ENCODE measurements around the gene CYLD. TPM values are rescaled to one million over a fixed set of nuclear protein-coding genes. Genes with fewer than 3 reads are reported as not detected.

The CYLD gene
- total RNA-seq (160 and 166 TPM in 2 replicates), polyA plus RNA-seq (30.0 and 77.2 TPM in 2 replicates), polyA minus RNA-seq (50.2 and 97.6 TPM in 2 replicates)
- 118 TPM for total RNA-seq (2013)

DNA sequence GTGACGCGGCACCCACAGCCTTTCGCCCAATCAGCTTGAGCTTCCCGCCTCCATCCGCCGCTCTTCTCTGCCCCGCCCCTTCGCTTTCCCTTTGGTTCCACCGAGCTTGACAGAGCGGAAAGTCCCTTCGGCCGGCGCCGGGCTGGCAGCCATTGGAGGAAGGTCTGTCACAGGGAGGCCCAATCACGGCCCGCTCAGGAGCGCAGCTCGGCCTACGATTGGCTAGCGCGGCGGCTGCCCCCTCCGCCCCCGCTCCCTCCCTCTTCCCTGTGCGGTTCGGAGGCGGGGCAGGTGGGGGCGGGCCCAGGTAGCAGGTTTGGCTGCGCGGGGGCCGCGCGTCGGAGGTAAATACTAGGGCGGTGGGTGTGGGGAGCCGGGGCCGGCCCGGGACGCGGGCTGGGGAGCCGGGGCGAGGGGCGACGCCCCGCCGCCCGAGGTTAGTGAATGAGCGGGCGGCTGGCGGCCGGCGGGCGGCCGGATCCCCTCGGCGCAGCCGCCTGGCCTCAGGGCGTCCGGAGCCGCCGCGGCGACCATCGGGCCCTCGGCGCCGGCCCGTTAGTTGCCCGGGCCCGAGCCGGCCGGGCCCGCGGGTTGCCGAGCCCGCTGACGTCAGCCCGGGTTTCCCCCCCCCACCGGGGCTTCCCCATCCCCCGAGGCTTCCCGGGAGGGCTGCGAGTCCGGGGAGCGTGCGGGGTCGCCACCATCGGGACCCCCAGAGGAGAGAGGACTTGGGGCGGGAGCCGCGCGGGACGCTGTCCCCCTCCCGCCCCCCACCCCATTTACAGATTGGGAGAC, at the start of gene CYLD:
TSS of gene CYLD (plus strand) at position 306 of the 795 bp plus-strand sequence. CDS start 7,613 bp downstream, outside the sequence.
- Histone ChIP-seq H3K9ac (ENCODE audit: low read length) (peak within 1 kb of the TSS; percentile 100), H2AFZ (ENCODE audit: insufficient read depth, low read depth, low read length, poor library complexity, severe bottlenecking) (peak within 1 kb of the TSS; percentile 72), H4K20me1 (ENCODE audit: control insufficient read depth, insufficient read depth, low read length, poor library complexity, severe bottlenecking) (peaks cover 5% of the 10 kb centered on the region), H3K27ac (ENCODE audit: low read length in 2 of 2) (peak within 1 kb of the TSS; percentile 100), H3K79me2 (ENCODE audit: control insufficient read depth, insufficient read depth, low read length) (peaks cover 42% of the 10 kb centered on the region), H3K4me1 (ENCODE audit: control insufficient read depth in 2 of 2, insufficient read depth in 2 of 2, low read length in 2 of 2) (peaks cover 34% of the 10 kb centered on the region in 2 donors), H3K27me3 (replicated peaks in 1 of 4; ENCODE audit: control extremely low read depth in 1 of 4, control insufficient read depth in 3 of 4, insufficient read depth in 4 of 4, low read length in 3 of 4) (no peaks in the 10 kb centered on the region), H3K9me3 (ENCODE audit: control extremely low read depth in 1 of 3, control insufficient read depth in 2 of 3, insufficient read depth in 1 of 3, low read length in 2 of 3) (no peaks in the 10 kb centered on the region), H3K4me2 (replicated peaks; ENCODE audit: low read depth, low read length, poor library complexity, severe bottlenecking) (peak within 1 kb of the TSS; percentile 79), H3K4me3 (ENCODE audit: control extremely low read depth in 1 of 5, extremely low read depth in 1 of 5, insufficient read depth in 1 of 5, low read depth in 2 of 5, low read length in 4 of 5) (peak within 1 kb of the TSS; percentile 75 to 96 (median 85)), H3K36me3 (replicated peaks in 1 of 2; ENCODE audit: control extremely low read depth in 1 of 2, control insufficient read depth in 1 of 2, extremely low read depth in 1 of 2, insufficient read depth in 2 of 2, low read length in 1 of 2) (peaks cover 0 to 25% of the 10 kb centered on the region in 2 experiments)
- H3K4me1 Mint-ChIP-seq, result peaks cover 49% of the 10 kb centered on the region
- TF ChIP-seq EZH2 (IDR thresholded peaks at IDR 0.05; ENCODE audit: borderline replicate concordance, insufficient read depth, low read depth, low read length, poor library complexity, severe bottlenecking), result no peak
- TF ChIP-seq, protein P1, sequence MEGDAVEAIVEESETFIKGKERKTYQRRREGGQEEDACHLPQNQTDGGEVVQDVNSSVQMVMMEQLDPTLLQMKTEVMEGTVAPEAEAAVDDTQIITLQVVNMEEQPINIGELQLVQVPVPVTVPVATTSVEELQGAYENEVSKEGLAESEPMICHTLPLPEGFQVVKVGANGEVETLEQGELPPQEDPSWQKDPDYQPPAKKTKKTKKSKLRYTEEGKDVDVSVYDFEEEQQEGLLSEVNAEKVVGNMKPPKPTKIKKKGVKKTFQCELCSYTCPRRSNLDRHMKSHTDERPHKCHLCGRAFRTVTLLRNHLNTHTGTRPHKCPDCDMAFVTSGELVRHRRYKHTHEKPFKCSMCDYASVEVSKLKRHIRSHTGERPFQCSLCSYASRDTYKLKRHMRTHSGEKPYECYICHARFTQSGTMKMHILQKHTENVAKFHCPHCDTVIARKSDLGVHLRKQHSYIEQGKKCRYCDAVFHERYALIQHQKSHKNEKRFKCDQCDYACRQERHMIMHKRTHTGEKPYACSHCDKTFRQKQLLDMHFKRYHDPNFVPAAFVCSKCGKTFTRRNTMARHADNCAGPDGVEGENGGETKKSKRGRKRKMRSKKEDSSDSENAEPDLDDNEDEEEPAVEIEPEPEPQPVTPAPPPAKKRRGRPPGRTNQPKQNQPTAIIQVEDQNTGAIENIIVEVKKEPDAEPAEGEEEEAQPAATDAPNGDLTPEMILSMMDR (IDR thresholded peaks at IDR 0.05), result no peak
- DNase-seq, result peak; percentile 100
- CTCF ChIA-PET, result interaction anchor here (0.7 to 1.6 kb wide), 9 partner anchors 58 to 717 kb away, joined by 3 to 10 read pairs (median 5); partner anchors contain the start of genes CNEP1R1 and SNX20
- no peaks in the 10 kb centered on the region for H3K9me3 Mint-ChIP-seq (ENCODE audit: insufficient read depth)
- POLR2A ChIA-PET, result interaction anchor here (0.6 to 1.1 kb wide), 6 partner anchors 44 to 547 kb away, joined by 3 to 10 read pairs (median 4); partner anchors contain the start of gene SNX20
- under 1% methylated on average over 81 of the region's 93 CpGs for WGBS (ENCODE audit: insufficient coverage)
- intact Hi-C loops (cut with micrococcal nuclease), result loop anchor here (1.0 to 5.0 kb wide), 9 partner anchors 44 to 715 kb away; partner anchors contain the start of genes CNEP1R1, HEATR3, NKD1 and SNX20
- peak; percentile 86 for ATAC-seq (ENCODE audit: low read depth)
- no peaks in the 10 kb centered on the region for H3K27me3 Mint-ChIP-seq
- H3K4me3 Mint-ChIP-seq, result peak within 1 kb of the TSS; percentile 91
- peak within 1 kb of the TSS; percentile 97 for H3K27ac Mint-ChIP-seq

DNA sequence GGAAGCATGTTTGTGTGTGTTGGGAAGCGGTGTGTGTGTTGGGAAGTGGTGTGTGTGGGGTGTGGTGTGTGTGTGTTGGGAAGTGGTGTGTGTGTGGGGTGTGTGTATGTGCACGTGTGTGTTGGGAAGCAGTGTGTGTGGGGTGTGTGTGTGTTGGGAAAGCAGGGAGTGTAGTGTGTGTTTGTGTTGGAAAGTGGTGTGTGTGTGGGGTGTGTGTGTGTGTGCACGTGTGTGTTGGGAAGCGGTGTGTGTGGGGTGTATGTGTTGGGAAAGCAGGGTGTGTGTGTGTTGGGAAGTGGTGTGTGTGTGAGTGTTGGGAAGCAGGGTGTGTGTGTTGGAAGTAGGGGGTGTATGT, 49.3 kb upstream of the CYLD start:
- no peak for TF ChIP-seq EZH2 (IDR thresholded peaks at IDR 0.05; ENCODE audit: borderline replicate concordance, insufficient read depth, low read depth, low read length, poor library complexity, severe bottlenecking)
- TF ChIP-seq, protein P1 (IDR thresholded peaks at IDR 0.05), result no peak
- H3K36me3 ChIP-seq (replicated peaks in 1 of 2; ENCODE audit: control extremely low read depth in 1 of 2, control insufficient read depth in 1 of 2, extremely low read depth in 1 of 2, insufficient read depth in 2 of 2, low read length in 1 of 2), result no peaks in the 10 kb centered on the region
- intact Hi-C loops (cut with micrococcal nuclease), result no loop called here
- CTCF ChIA-PET, result no interaction called here
- POLR2A ChIA-PET, result no interaction called here
- H3K27me3 ChIP-seq (replicated peaks in 1 of 4; ENCODE audit: control extremely low read depth in 1 of 4, control insufficient read depth in 3 of 4, insufficient read depth in 4 of 4, low read length in 3 of 4), result no peaks in the 10 kb centered on the region
- H4K20me1 ChIP-seq (ENCODE audit: control insufficient read depth, insufficient read depth, low read length, poor library complexity, severe bottlenecking), result no peaks in the 10 kb centered on the region
- WGBS (ENCODE audit: insufficient coverage), result 95% methylated on average over 4 of the region's 4 CpGs
- peak overlapping the region; percentile 33 for H3K27ac Mint-ChIP-seq
- H3K4me1 ChIP-seq (ENCODE audit: control insufficient read depth in 2 of 2, insufficient read depth in 2 of 2, low read length in 2 of 2), result peaks cover 31 to 32% of the 10 kb centered on the region in 2 donors
- H3K9me3 ChIP-seq (ENCODE audit: control extremely low read depth in 1 of 3, control insufficient read depth in 2 of 3, insufficient read depth in 1 of 3, low read length in 2 of 3), result no peaks in the 10 kb centered on the region
- ATAC-seq (ENCODE audit: low read depth), result no peak
- no peak overlapping the region for H3K9ac ChIP-seq (ENCODE audit: low read length)
- no peak overlapping the region for H3K27ac ChIP-seq (ENCODE audit: low read length in 2 of 2)
- no peak for DNase-seq
- H3K4me3 Mint-ChIP-seq, result peak overlapping the region; percentile 79
- peak overlapping the region; percentile 82 for H3K4me2 ChIP-seq (replicated peaks; ENCODE audit: low read depth, low read length, poor library complexity, severe bottlenecking)
- no peaks in the 10 kb centered on the region for H3K79me2 ChIP-seq (ENCODE audit: control insufficient read depth, insufficient read depth, low read length)
- peaks cover 42% of the 10 kb centered on the region for H3K4me1 Mint-ChIP-seq
- peak overlapping the region; percentile 68 for H2AFZ ChIP-seq (ENCODE audit: insufficient read depth, low read depth, low read length, poor library complexity, severe bottlenecking)
- H3K9me3 Mint-ChIP-seq (ENCODE audit: insufficient read depth), result no peaks in the 10 kb centered on the region
- H3K4me3 ChIP-seq (ENCODE audit: control extremely low read depth in 1 of 5, extremely low read depth in 1 of 5, insufficient read depth in 1 of 5, low read depth in 2 of 5, low read length in 4 of 5), result no peak overlapping the region
- H3K27me3 Mint-ChIP-seq, result no peaks in the 10 kb centered on the region
